ENCODE measurements around the gene ADIPOQ.
"Not testable (repeated sequence)": the region's sequence is repeated elsewhere in the genome, so short reads cannot be mapped to it uniquely, and the experiment has no call there.

ADIPOQ gene

DNA sequence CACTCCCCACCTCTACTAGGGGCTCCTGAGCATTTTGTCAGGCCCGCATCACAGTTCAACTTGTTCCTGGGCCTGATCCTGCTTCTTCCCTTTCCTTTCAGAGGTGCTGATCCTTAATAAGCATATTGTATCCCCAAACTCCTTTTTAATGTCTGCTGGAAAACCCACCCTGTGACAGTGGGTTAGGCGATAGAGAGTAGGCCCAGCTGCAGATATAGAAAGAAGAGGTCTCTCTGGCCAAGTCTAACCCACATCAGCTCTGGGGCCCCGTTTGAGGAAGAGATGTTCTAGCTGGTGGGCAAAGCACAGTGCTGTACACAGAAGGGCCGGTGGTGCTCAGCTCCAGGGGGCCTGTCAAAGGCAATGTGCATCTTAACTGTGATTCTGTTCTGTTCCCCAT is 53.5 kb downstream of the ADIPOQ start:
- no peak for DNase-seq (ENCODE audit: insufficient read length, low spot score)
- TF ChIP-seq POLR2A (IDR thresholded peaks at IDR 0.05; ENCODE audit: low read depth, low read length) (no peak), SPI1 (IDR thresholded peaks at IDR 0.05; ENCODE audit: low read depth, low read length) (no peak), TAF1 (IDR thresholded peaks at IDR 0.05; ENCODE audit: low read depth, low read length) (no peak), PAX5 (IDR thresholded peaks at IDR 0.05; ENCODE audit: insufficient read depth, low read length, severe bottlenecking) (no peak), POLR2AphosphoS5 (IDR thresholded peaks at IDR 0.05; ENCODE audit: low read depth, low read length) (no peak), POU2F2 (IDR thresholded peaks at IDR 0.05; ENCODE audit: low read depth, low read length) (no peak)
- no peak for FAIRE-seq

- TF ChIP-seq TAF1 (IDR thresholded peaks at IDR 0.05; ENCODE audit: low read depth, low read length) = no peak
- TF ChIP-seq SPI1 (IDR thresholded peaks at IDR 0.05; ENCODE audit: low read depth, low read length) = no peak
- TF ChIP-seq POLR2AphosphoS5 (IDR thresholded peaks at IDR 0.05; ENCODE audit: low read depth, low read length) = no peak
- no peak for TF ChIP-seq POU2F2 (IDR thresholded peaks at IDR 0.05; ENCODE audit: low read depth, low read length)
- no peak for TF ChIP-seq POLR2A (IDR thresholded peaks at IDR 0.05; ENCODE audit: low read depth, low read length)
- FAIRE-seq (no peak), DNase-seq (ENCODE audit: insufficient read length, low spot score) (no peak)
Observed at GRCh38 chr3:186896875-186897274, 54.4 kb downstream of the ADIPOQ start.

GRCh38 chr3:186901135-186901734 is 58.7 kb downstream of the ADIPOQ start:
- no peak for FAIRE-seq
- TF ChIP-seq SPI1 (IDR thresholded peaks at IDR 0.05; ENCODE audit: low read depth, low read length) (no peak), PAX5 (IDR thresholded peaks at IDR 0.05; ENCODE audit: insufficient read depth, low read length, severe bottlenecking) (no peak), POU2F2 (IDR thresholded peaks at IDR 0.05; ENCODE audit: low read depth, low read length) (no peak), POLR2A (IDR thresholded peaks at IDR 0.05; ENCODE audit: low read depth, low read length) (no peak), TAF1 (IDR thresholded peaks at IDR 0.05; ENCODE audit: low read depth, low read length) (no peak), POLR2AphosphoS5 (IDR thresholded peaks at IDR 0.05; ENCODE audit: low read depth, low read length) (no peak)
- DNase-seq (ENCODE audit: insufficient read length, low spot score) = no peak

DNA sequence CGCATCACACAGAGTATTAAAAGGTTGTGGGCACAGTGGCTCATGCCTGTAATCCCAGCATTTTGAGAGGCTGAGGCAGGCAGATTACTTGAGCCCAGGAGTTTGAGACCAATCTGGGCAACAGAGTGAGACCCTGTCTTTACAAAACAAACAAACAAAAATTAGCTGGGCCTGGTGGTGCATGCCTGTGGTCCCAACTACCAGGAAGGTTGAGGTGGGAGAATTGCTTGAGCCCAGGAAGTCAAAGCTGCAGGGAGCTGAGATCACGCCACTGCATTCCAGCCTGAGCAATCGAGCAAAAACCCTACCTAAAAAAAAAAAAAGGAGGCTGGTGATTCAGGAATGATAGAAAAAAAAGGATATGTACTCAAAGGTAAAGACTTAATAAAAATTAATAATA is 59.6 kb downstream of the ADIPOQ start:
- DNase-seq (ENCODE audit: insufficient read length, low spot score) (no peak), FAIRE-seq (no peak)
- TF ChIP-seq POLR2AphosphoS5 (IDR thresholded peaks at IDR 0.05; ENCODE audit: low read depth, low read length) (no peak), POLR2A (IDR thresholded peaks at IDR 0.05; ENCODE audit: low read depth, low read length) (no peak), SPI1 (IDR thresholded peaks at IDR 0.05; ENCODE audit: low read depth, low read length) (no peak), TAF1 (IDR thresholded peaks at IDR 0.05; ENCODE audit: low read depth, low read length) (no peak), POU2F2 (IDR thresholded peaks at IDR 0.05; ENCODE audit: low read depth, low read length) (no peak), PAX5 (IDR thresholded peaks at IDR 0.05; ENCODE audit: insufficient read depth, low read length, severe bottlenecking) (no peak)

GRCh38 chr3:186902713-186903112 is 60.2 kb downstream of the ADIPOQ start:
- FAIRE-seq (no peak), DNase-seq (ENCODE audit: insufficient read length, low spot score) (no peak)
- no peak for TF ChIP-seq POU2F2 (IDR thresholded peaks at IDR 0.05; ENCODE audit: low read depth, low read length)
- TF ChIP-seq TAF1 (IDR thresholded peaks at IDR 0.05; ENCODE audit: low read depth, low read length) = no peak
- no peak for TF ChIP-seq POLR2AphosphoS5 (IDR thresholded peaks at IDR 0.05; ENCODE audit: low read depth, low read length)
- no peak for TF ChIP-seq PAX5 (IDR thresholded peaks at IDR 0.05; ENCODE audit: insufficient read depth, low read length, severe bottlenecking)
- TF ChIP-seq POLR2A (IDR thresholded peaks at IDR 0.05; ENCODE audit: low read depth, low read length) = no peak
- TF ChIP-seq SPI1 (IDR thresholded peaks at IDR 0.05; ENCODE audit: low read depth, low read length) = no peak

DNA sequence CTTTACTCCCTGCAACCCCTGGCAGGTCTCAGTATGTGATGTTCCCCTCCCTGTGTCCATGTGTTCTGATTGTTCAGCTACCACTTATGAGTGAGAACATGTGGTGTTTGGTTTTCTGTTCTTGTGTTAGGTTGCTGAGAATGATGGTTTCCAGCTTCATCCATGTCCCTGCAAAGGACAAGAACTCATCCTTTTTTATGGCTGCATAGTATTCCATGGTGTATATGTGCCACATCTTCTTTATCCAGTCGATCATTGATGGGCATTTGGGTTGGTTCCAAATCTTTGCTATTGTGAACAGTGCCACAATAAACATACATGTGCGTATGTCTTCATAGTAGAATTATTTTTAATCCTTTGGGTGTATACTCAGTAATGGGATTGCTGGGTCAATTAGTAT is 61.2 kb downstream of the ADIPOQ start:
- not testable (repeated sequence) for FAIRE-seq; DNase-seq (ENCODE audit: insufficient read length, low spot score)

GRCh38 chr3:186907075-186907474 is 64.6 kb downstream of the ADIPOQ start:
- DNase-seq (ENCODE audit: insufficient read length, low spot score); FAIRE-seq: not testable (repeated sequence)

Measured in GM12891 (cell line).